DND-41 (cell line): ENCODE results near the gene GMPPB.
"Not testable (repeated sequence)": the region's sequence is repeated elsewhere in the genome, so short reads cannot be mapped to it uniquely, and the experiment has no call there.

ENCODE experiments used
- EZH2 ChIP-seq: IDR thresholded peaks from 3 replicates; pipeline ENCODE4 v1.6.1; 2012; ENCODE audit warnings: borderline replicate concordance, low read depth, mild to moderate bottlenecking, moderate library complexity, low read length, inconsistent platforms; ENCODE audit not compliant: severe bottlenecking
- TF ChIP-seq, protein P1 (sequence below): IDR thresholded peaks from 2 replicates; pipeline ENCODE4 v1.5.1; 2012; ENCODE audit warnings: borderline replicate concordance, low read length, moderate library complexity, mild to moderate bottlenecking; ENCODE audit not compliant: poor library complexity, severe bottlenecking; ENCODE audit errors: extremely low read depth

DNA sequence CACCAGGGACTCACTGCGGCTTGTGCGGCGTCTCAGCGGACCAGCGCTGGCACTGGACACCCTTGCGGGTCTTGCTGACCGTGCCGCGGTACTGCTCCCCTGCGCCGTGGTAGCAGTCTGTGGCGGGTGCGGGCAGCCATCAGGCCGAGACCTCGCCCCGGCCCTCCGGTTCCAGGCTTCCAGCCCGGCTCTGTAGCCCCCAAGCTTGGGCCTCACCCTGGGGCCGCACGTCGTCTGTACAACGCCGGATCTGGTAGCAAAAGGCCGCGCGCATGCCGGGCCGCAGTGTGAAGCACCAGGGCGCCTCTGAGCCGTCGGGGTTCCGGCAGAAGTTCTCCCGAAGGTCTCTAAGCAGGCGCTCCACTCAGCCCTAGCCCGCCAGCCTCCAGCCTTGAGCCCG lies 37.9 kb downstream of the GMPPB start:
- TF ChIP-seq, protein P1, sequence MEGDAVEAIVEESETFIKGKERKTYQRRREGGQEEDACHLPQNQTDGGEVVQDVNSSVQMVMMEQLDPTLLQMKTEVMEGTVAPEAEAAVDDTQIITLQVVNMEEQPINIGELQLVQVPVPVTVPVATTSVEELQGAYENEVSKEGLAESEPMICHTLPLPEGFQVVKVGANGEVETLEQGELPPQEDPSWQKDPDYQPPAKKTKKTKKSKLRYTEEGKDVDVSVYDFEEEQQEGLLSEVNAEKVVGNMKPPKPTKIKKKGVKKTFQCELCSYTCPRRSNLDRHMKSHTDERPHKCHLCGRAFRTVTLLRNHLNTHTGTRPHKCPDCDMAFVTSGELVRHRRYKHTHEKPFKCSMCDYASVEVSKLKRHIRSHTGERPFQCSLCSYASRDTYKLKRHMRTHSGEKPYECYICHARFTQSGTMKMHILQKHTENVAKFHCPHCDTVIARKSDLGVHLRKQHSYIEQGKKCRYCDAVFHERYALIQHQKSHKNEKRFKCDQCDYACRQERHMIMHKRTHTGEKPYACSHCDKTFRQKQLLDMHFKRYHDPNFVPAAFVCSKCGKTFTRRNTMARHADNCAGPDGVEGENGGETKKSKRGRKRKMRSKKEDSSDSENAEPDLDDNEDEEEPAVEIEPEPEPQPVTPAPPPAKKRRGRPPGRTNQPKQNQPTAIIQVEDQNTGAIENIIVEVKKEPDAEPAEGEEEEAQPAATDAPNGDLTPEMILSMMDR = not testable (repeated sequence)
- not testable (repeated sequence) for TF ChIP-seq EZH2
